WTC11 (cell line): Measurements from ENCODE around the gene KIF22. TPM values are rescaled to one million over a fixed set of nuclear protein-coding genes. Genes with fewer than 3 reads are reported as not detected.

Experiments used
- ATAC-seq: fragments of 200-7000 bp; cut with Tn5 transposase; 2 replicates; pipeline ENCODE4 v1.10.0; 2021; ENCODE audit warnings: mild to moderate bottlenecking, moderate library complexity
- CTCF ChIA-PET: fragments of 300-600 bp; sonication (Branson Sonifier 250); formaldehyde crosslinking; loops from one replicate; lab custom pipeline; 2021; ENCODE audit warnings: antibody characterized with exemption; lab: Charles Lee
- POLR2A ChIA-PET: fragments of 350-600 bp; sonication (Branson Sonifier 250); formaldehyde crosslinking; loops from one replicate; lab custom pipeline; 2021; ENCODE audit warnings: antibody characterized with exemption; lab: Charles Lee
- DNase-seq: peaks from one replicate; pipeline ENCODE4 v3.0.0; 2021; ENCODE audit warnings: low spot score
- H3K27ac Mint-ChIP-seq: 2 replicates; pipeline ENCODE4 v1.8.0; 2021; ENCODE audit warnings: mixed read lengths
- H3K27me3 Mint-ChIP-seq: 2 replicates; pipeline ENCODE4 v1.8.0; 2021; ENCODE audit warnings: low read depth, mild to moderate bottlenecking, moderate library complexity, mixed read lengths
- H3K36me3 Mint-ChIP-seq: 2 replicates; pipeline ENCODE4 v1.8.0; 2021; ENCODE audit warnings: mixed read lengths
- H3K4me1 Mint-ChIP-seq: 2 replicates; pipeline ENCODE4 v1.8.0; 2022; ENCODE audit warnings: mixed read lengths
- H3K4me3 Mint-ChIP-seq: 2 replicates; pipeline ENCODE4 v1.8.0; 2021; ENCODE audit warnings: mild to moderate bottlenecking, moderate library complexity, mixed read lengths
- H3K9me3 Mint-ChIP-seq: 2 replicates; pipeline ENCODE4 v1.8.0; 2021; ENCODE audit warnings: mixed read lengths
- EMX1 ChIP-seq: fragments of 250-450 bp; sonication (Bioruptor Pico); IDR thresholded peaks from 2 replicates; pipeline ENCODE4 v1.8.0; 2021; ENCODE audit warnings: mild to moderate bottlenecking
- FOXK1 ChIP-seq: sonication (generic); formaldehyde crosslinking; IDR thresholded peaks from 2 replicates; pipeline ENCODE4 v1.8.0; 2022; ENCODE audit warnings: mild to moderate bottlenecking, moderate library complexity, missing genetic modification reagents
- FOXP4 ChIP-seq: sonication (generic); formaldehyde crosslinking; IDR thresholded peaks from 2 replicates; pipeline ENCODE4 v1.8.0; 2022; ENCODE audit warnings: mild to moderate bottlenecking, missing genetic modification reagents
- GABPB1 ChIP-seq: sonication (generic); formaldehyde crosslinking; IDR thresholded peaks from 2 replicates; pipeline ENCODE4 v1.8.1; 2023; ENCODE audit warnings: mild to moderate bottlenecking, missing genetic modification reagents
- JAZF1 ChIP-seq: fragments of 250-450 bp; sonication (Bioruptor Pico); IDR thresholded peaks from 2 replicates; pipeline ENCODE4 v1.9.0; 2021; ENCODE audit warnings: moderate library complexity, mild to moderate bottlenecking, inconsistent platforms
- MYBL2 ChIP-seq: sonication (generic); formaldehyde crosslinking; IDR thresholded peaks from 2 replicates; pipeline ENCODE4 v1.8.1; 2023; ENCODE audit warnings: mild to moderate bottlenecking, moderate library complexity, missing genetic modification reagents
- NFE2L1 ChIP-seq: sonication (generic); formaldehyde crosslinking; IDR thresholded peaks from 2 replicates; pipeline ENCODE4 v1.8.1; 2023; ENCODE audit warnings: missing genetic modification reagents
- SP1 ChIP-seq: sonication (generic); formaldehyde crosslinking; conservative IDR thresholded peaks from 2 replicates; pipeline ENCODE4 v1.8.1; 2022; ENCODE audit warnings: missing genetic modification reagents
- TCF7 ChIP-seq: sonication (generic); formaldehyde crosslinking; IDR thresholded peaks from 2 replicates; pipeline ENCODE4 v1.8.0; 2022; ENCODE audit warnings: mild to moderate bottlenecking, low read depth, missing genetic modification reagents, moderate library complexity
- TEAD4 ChIP-seq: sonication (generic); formaldehyde crosslinking; IDR thresholded peaks from 2 replicates; pipeline ENCODE4 v1.8.0; 2022; ENCODE audit warnings: mild to moderate bottlenecking, missing genetic modification reagents
- ZBTB21 ChIP-seq: sonication (generic); formaldehyde crosslinking; IDR thresholded peaks from 2 replicates; pipeline ENCODE4 v1.8.1; 2023; ENCODE audit warnings: mild to moderate bottlenecking, missing genetic modification reagents, borderline replicate concordance
- ZMAT4 ChIP-seq: fragments of 250-450 bp; sonication (Bioruptor Pico); IDR thresholded peaks from 2 replicates; pipeline ENCODE4 v1.9.0; 2021; ENCODE audit warnings: mild to moderate bottlenecking
- ZNF317 ChIP-seq: sonication (generic); formaldehyde crosslinking; IDR thresholded peaks from 2 replicates; pipeline ENCODE4 v1.8.1; 2023; ENCODE audit warnings: low read depth, mild to moderate bottlenecking, moderate library complexity, missing genetic modification reagents, borderline replicate concordance
- ZNF423 ChIP-seq: fragments of 250-450 bp; sonication (Bioruptor Pico); IDR thresholded peaks from 2 replicates; pipeline ENCODE4 v2.1.2; 2022; ENCODE audit warnings: mild to moderate bottlenecking, moderate library complexity
- ZNF671 ChIP-seq: fragments of 250-450 bp; sonication (Bioruptor Pico); IDR thresholded peaks from 2 replicates; pipeline ENCODE4 v1.8.0; 2021; ENCODE audit warnings: mild to moderate bottlenecking
- total RNA-seq: library from RNA; stranded (reverse); gene quantifications from 3 replicates; pipeline ENCODE4 v1.2.3, GENCODE V29; 2021
- TF ChIP-seq, protein P1 (sequence below): sonication (generic); formaldehyde crosslinking; IDR thresholded peaks from 2 replicates; pipeline ENCODE4 v1.8.1; 2022; ENCODE audit warnings: mild to moderate bottlenecking, missing genetic modification reagents, moderate library complexity, borderline replicate concordance
- TF ChIP-seq, protein P2 (sequence below): sonication (generic); formaldehyde crosslinking; IDR thresholded peaks from 2 replicates; pipeline ENCODE4 v1.8.1; 2022; ENCODE audit warnings: low read depth, mild to moderate bottlenecking, moderate library complexity, missing genetic modification reagents, borderline replicate concordance
- TF ChIP-seq, protein P3 (sequence below): fragments of 250-450 bp; sonication (Bioruptor Pico); IDR thresholded peaks from 2 replicates; pipeline ENCODE4 v1.9.0; 2021; ENCODE audit warnings: mild to moderate bottlenecking
- TF ChIP-seq, protein P4 (sequence below): sonication (generic); formaldehyde crosslinking; conservative IDR thresholded peaks from 2 replicates; pipeline ENCODE4 v1.8.1; 2022; ENCODE audit warnings: mild to moderate bottlenecking, missing genetic modification reagents

KIF22 gene
- total RNA-seq, 1 experiment from 2014 or later: 182 TPM

GRCh38 chr16:29805232-29806098 lies 14.9 kb downstream of the KIF22 start (continued):
- TF ChIP-seq, protein P1, sequence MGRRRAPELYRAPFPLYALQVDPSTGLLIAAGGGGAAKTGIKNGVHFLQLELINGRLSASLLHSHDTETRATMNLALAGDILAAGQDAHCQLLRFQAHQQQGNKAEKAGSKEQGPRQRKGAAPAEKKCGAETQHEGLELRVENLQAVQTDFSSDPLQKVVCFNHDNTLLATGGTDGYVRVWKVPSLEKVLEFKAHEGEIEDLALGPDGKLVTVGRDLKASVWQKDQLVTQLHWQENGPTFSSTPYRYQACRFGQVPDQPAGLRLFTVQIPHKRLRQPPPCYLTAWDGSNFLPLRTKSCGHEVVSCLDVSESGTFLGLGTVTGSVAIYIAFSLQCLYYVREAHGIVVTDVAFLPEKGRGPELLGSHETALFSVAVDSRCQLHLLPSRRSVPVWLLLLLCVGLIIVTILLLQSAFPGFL (CRISPR knock-in tag): 0 out of 2 replicates have a peak, but pooled peaks have one; percentile 16

DNA sequence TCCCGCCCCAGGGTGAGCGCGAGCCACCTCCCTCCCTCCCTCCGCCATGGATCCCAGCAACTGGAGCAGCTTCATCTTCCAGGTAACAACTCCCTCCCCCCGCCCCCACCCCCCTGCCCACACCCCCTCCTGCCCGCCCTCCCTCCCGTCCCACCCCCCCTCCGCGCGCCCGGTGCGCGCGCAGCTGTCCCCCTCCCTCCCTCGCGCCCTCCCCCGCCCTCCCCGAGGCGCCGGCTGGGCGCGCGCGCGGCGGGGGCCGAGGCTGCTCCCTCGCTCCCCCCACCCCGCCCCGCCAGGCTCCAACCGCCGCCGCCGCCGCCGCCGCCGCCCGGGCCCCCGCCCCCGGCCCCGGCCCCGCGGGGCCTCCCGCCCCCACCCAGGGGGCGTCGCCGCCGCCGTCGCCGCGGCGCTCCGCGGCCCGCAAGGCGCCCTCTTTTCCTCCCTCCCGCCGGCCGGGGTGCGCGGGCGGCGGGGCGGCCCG lies 15.6 kb downstream of the KIF22 start, which contains the start of gene MAZ:
Gene MAZ, plus strand, starts transcription at position 431 of the 481 bp plus-strand sequence. CDS start 173 bp downstream, outside the sequence.
- H3K36me3 Mint-ChIP-seq: peaks cover 26% of the 10 kb centered on the region
- H3K9me3 Mint-ChIP-seq: no peaks in the 10 kb centered on the region
- TF ChIP-seq FOXP4 (CRISPR knock-in tag) (no peak), FOXK1 (no peak)
- TF ChIP-seq, all 79 proteins: peak for 0
- POLR2A ChIA-PET: interaction anchor here (0.6 to 2.4 kb wide), 8 partner anchors 10 to 989 kb away, joined by 3 to 12 read pairs (median 5); partner anchors contain the start of genes CDIPT, KIF22, PAGR1 and QPRT
- no peak for ATAC-seq
- Mint-ChIP-seq H3K27ac (peak within 1 kb of the TSS; percentile 100; the same call in 1 of the 2 replicates), H3K27me3 (no peaks in the 10 kb centered on the region), H3K4me1 (peaks cover 50% of the 10 kb centered on the region), H3K4me3 (peak within 1 kb of the TSS; percentile 99)
- no peak for DNase-seq
- CTCF ChIA-PET: interaction anchor here (0.6 to 3.3 kb wide), 7 partner anchors 11 to 225 kb away, joined by 3 to 33 read pairs (median 19); partner anchors contain the start of genes ASPHD1, PAGR1, SEZ6L2 and TLCD3B

- peaks cover 50% of the 10 kb centered on the region for H3K4me1 Mint-ChIP-seq
- ATAC-seq (no peak), DNase-seq (peak; percentile 68)
- H3K27me3 Mint-ChIP-seq: no peaks in the 10 kb centered on the region
- POLR2A ChIA-PET: interaction anchor here (0.6 to 2.4 kb wide), 11 partner anchors 9 to 988 kb away, joined by 3 to 12 read pairs (median 5); partner anchors contain the start of genes CDIPT, KIF22, PAGR1 and QPRT
- CTCF ChIA-PET: interaction anchor here (0.5 to 3.3 kb wide), 16 partner anchors 10 to 254 kb away, joined by 3 to 33 read pairs (median 7); partner anchors contain the start of genes ASPHD1, KIF22, PAGR1 and SEZ6L2
- peaks cover 19% of the 10 kb centered on the region for H3K36me3 Mint-ChIP-seq
- peak overlapping the region; percentile 88 for H3K4me3 Mint-ChIP-seq
- no peak overlapping the region for H3K27ac Mint-ChIP-seq
- H3K9me3 Mint-ChIP-seq: no peaks in the 10 kb centered on the region
- TF ChIP-seq, protein P2, sequence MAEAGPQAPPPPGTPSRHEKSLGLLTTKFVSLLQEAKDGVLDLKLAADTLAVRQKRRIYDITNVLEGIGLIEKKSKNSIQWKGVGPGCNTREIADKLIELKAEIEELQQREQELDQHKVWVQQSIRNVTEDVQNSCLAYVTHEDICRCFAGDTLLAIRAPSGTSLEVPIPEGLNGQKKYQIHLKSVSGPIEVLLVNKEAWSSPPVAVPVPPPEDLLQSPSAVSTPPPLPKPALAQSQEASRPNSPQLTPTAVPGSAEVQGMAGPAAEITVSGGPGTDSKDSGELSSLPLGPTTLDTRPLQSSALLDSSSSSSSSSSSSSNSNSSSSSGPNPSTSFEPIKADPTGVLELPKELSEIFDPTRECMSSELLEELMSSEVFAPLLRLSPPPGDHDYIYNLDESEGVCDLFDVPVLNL (CRISPR knock-in tag): peak; percentile 82; the same call in 1 of the 2 replicates
- TF ChIP-seq ZMAT4 (CRISPR knock-in tag) (no peak), ZNF317 (CRISPR knock-in tag) (no peak), TEAD4 (CRISPR knock-in tag) (no peak), TCF7 (CRISPR knock-in tag) (0 out of 2 replicates have a peak, but pooled peaks have one; percentile 56), ZNF423 (CRISPR knock-in tag) (peak; percentile 65), NFE2L1 (CRISPR knock-in tag) (peak; percentile 74; the same call in 1 of the 2 replicates), MYBL2 (CRISPR knock-in tag) (0 out of 2 replicates have a peak, but pooled peaks have one; percentile 23), JAZF1 (CRISPR knock-in tag) (no peak), ZNF671 (CRISPR knock-in tag) (no peak), ZBTB21 (no peak), GABPB1 (CRISPR knock-in tag) (no peak), EMX1 (CRISPR knock-in tag) (no peak), SP1 (CRISPR knock-in tag) (peak; percentile 60; the same call in 1 of the 2 replicates)
- TF ChIP-seq, protein P3, sequence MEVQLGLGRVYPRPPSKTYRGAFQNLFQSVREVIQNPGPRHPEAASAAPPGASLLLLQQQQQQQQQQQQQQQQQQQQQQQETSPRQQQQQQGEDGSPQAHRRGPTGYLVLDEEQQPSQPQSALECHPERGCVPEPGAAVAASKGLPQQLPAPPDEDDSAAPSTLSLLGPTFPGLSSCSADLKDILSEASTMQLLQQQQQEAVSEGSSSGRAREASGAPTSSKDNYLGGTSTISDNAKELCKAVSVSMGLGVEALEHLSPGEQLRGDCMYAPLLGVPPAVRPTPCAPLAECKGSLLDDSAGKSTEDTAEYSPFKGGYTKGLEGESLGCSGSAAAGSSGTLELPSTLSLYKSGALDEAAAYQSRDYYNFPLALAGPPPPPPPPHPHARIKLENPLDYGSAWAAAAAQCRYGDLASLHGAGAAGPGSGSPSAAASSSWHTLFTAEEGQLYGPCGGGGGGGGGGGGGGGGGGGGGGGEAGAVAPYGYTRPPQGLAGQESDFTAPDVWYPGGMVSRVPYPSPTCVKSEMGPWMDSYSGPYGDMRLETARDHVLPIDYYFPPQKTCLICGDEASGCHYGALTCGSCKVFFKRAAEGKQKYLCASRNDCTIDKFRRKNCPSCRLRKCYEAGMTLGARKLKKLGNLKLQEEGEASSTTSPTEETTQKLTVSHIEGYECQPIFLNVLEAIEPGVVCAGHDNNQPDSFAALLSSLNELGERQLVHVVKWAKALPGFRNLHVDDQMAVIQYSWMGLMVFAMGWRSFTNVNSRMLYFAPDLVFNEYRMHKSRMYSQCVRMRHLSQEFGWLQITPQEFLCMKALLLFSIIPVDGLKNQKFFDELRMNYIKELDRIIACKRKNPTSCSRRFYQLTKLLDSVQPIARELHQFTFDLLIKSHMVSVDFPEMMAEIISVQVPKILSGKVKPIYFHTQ: no peak
- TF ChIP-seq, protein P4, sequence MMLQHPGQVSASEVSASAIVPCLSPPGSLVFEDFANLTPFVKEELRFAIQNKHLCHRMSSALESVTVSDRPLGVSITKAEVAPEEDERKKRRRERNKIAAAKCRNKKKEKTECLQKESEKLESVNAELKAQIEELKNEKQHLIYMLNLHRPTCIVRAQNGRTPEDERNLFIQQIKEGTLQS: no peak
- TF ChIP-seq, protein P1 (CRISPR knock-in tag): no peak
Measured at GRCh38 chr16:29806641-29807425, 16.3 kb downstream of the KIF22 start.
